GM21360 (cell line): ENCODE measurements around the gene GAGE12C.
"Not testable (repeated sequence)": the region's sequence is repeated elsewhere in the genome, so short reads cannot be mapped to it uniquely, and the experiment has no call there.

Experiments used
- ATAC-seq: cut with Tn5 transposase; IDR thresholded peaks from one replicate; pipeline ENCODE4 v1.9.1; 2021; ENCODE audit warnings: mild to moderate bottlenecking, moderate library complexity; ENCODE audit not compliant: unreplicated experiment

The GAGE12C gene

GRCh38 chrX:49531877-49532276 is at the start of gene GAGE12C:
TSS of gene GAGE12C (plus strand) at chrX:49532177. CDS start at chrX:49533332, 1,155 bp downstream.
- not testable (repeated sequence) for ATAC-seq

GRCh38 chrX:49541433-49541832 is 9.5 kb downstream of the GAGE12C start, which contains the start of gene GAGE12D:
TSS of gene GAGE12D (plus strand) at chrX:49541733. CDS start at chrX:49542888, 1,155 bp downstream.
- ATAC-seq: not testable (repeated sequence)

DNA sequence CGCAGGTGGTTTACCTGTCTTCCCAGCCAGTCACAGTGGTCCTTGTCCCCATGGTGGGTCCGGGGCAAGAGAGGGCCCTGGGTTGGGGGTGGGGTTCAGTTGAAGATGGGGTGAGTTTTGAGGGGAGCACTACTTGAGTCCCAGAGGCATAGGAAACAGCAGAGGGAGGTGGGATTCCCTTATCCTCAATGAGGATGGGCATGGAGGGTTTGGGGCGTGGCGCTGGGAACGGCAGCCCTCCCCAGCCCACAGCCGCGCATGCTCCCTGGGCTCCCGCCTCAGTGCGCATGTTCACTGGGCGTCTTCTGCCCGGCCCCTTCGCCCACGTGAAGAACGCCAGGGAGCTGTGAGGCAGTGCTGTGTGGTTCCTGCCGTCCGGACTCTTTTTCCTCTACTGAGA is 19.0 kb downstream of the GAGE12C start, which contains the start of gene GAGE12E:
Gene GAGE12E, plus strand, starts transcription at position 301 of the 400 bp plus-strand sequence. CDS start 1,155 bp downstream, outside the sequence.
- ATAC-seq: not testable (repeated sequence)

- not testable (repeated sequence) for ATAC-seq
These were observed 28.6 kb downstream of the GAGE12C start, which contains the start of gene GAGE12F for GRCh38 chrX:49560542-49560941. TSS of gene GAGE12F (plus strand) at chrX:49560842. CDS start at chrX:49561997, 1,155 bp downstream.

DNA sequence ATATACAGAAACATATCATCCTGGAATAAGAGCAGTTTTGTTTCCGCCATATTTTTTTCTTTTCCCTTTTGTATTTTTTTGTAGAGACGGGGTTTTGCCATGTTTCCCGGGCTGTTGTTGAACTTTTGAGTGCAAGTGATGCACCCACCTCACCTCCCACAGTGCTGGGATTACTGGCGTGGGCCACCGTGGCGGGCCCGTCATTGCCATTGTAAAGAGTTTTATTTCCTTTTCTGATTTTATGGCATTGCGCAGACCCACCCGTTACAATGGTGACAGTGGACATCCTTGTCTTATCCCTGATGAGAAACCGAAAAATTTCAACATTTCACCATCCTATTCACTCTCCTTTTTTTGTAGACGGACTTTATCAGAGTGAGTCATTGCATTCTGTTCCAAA is 36.8 kb downstream of the GAGE12C start:
- not testable (repeated sequence) for ATAC-seq

- ATAC-seq: not testable (repeated sequence)
These were observed 37.2 kb downstream of the GAGE12C start for GRCh38 chrX:49569152-49569551.

GRCh38 chrX:49570100-49570499 is 38.1 kb downstream of the GAGE12C start, which contains the start of gene GAGE12G:
TSS of gene GAGE12G (plus strand) at chrX:49570400. CDS start at chrX:49571555, 1,155 bp downstream.
- not testable (repeated sequence) for ATAC-seq

GRCh38 chrX:49579649-49580048 is 47.7 kb downstream of the GAGE12C start, which contains the start of gene GAGE12H:
TSS of gene GAGE12H (plus strand) at chrX:49579949. CDS start at chrX:49581104, 1,155 bp downstream.
- ATAC-seq: not testable (repeated sequence)
